ENCODE data around the gene CCSER1. TPM values are rescaled to one million over a fixed set of nuclear protein-coding genes. Genes with fewer than 3 reads are reported as not detected.
A peak's percentile ranks its signal among the peaks of the same experiment; 100 is the strongest.

The CCSER1 gene
- total and polyA plus RNA-seq, 4 donors, result 0.61 to 23.0 (median 3.8) TPM

- Histone ChIP-seq H3K36me3 (ENCODE audit: control insufficient read depth in 4 of 4, insufficient read depth in 4 of 4, low read length in 4 of 4) (no peaks in the 10 kb centered on the region), H3K9me3 (ENCODE audit: control insufficient read depth in 4 of 4, insufficient read depth in 3 of 4, low read length in 3 of 4) (no peaks in the 10 kb centered on the region), H3K27ac (ENCODE audit: low read depth in 1 of 2, low read length in 1 of 2) (no peak overlapping the region), H3K4me3 (no peak overlapping the region), H3K27me3 (ENCODE audit: control insufficient read depth in 3 of 3, insufficient read depth in 3 of 3, low read length in 2 of 3) (no peaks in the 10 kb centered on the region), H3K9ac (ENCODE audit: insufficient read depth in 1 of 2, low read length in 2 of 2) (no peak overlapping the region), H3K4me1 (ENCODE audit: control insufficient read depth in 5 of 5, insufficient read depth in 5 of 5, low read length in 5 of 5) (no peaks in the 10 kb centered on the region)
- WGBS, 2 donors, result 24 to 28% methylated on average over 3 of the region's 3 CpGs
- peak in 2 of 3 donors; percentile 67 to 84 for DNase-seq
- TF ChIP-seq CTCF (IDR thresholded peaks at IDR 0.05; ENCODE audit: control extremely low read depth, extremely low read depth), result no peak
- ATAC-seq (ENCODE audit: insufficient read depth, low FRiP score), result peak; percentile 77
Measured at GRCh38 chr4:90357117-90357710, 230.0 kb downstream of the CCSER1 start.

- no peak for ATAC-seq (ENCODE audit: insufficient read depth, low FRiP score)
- no peaks in the 10 kb centered on the region for H3K4me1 ChIP-seq (ENCODE audit: control insufficient read depth in 5 of 5, insufficient read depth in 5 of 5, low read length in 5 of 5)
- H3K9ac ChIP-seq (ENCODE audit: insufficient read depth in 1 of 2, low read length in 2 of 2), result no peak overlapping the region
- no peak for DNase-seq
- no peak overlapping the region for H3K27ac ChIP-seq (ENCODE audit: low read depth in 1 of 2, low read length in 1 of 2)
- no peaks in the 10 kb centered on the region for H3K36me3 ChIP-seq (ENCODE audit: control insufficient read depth in 4 of 4, insufficient read depth in 4 of 4, low read length in 4 of 4)
- no peak overlapping the region for H3K4me3 ChIP-seq
- no peak for TF ChIP-seq CTCF (IDR thresholded peaks at IDR 0.05; ENCODE audit: control extremely low read depth, extremely low read depth)
- 100% methylated on average over 2 of the region's 2 CpGs for WGBS, 2 donors
- H3K27me3 ChIP-seq (ENCODE audit: control insufficient read depth in 3 of 3, insufficient read depth in 3 of 3, low read length in 2 of 3), result no peaks in the 10 kb centered on the region
- H3K9me3 ChIP-seq (ENCODE audit: control insufficient read depth in 4 of 4, insufficient read depth in 3 of 4, low read length in 3 of 4), result no peaks in the 10 kb centered on the region
Measured at GRCh38 chr4:90375081-90375480, 247.9 kb downstream of the CCSER1 start.

DNA sequence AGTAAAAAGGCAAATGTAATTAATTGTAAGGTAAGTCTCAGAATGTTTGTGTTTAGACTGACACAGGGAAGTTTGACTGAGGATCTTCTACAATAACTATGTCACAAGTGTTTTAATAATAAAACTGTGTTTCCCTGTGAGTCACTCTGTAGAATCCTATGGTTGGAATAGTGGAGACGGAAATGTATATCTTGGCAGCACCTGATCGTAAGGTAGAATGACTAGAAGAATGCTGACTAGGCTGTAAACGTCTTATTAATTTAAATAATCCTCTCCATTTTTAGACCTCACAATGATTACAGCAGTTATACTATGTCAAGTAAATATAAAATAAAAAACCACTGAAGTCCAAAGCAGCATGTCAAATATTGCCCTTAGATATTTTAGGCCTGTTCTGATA, 266.0 kb downstream of the CCSER1 start:
- Histone ChIP-seq H3K36me3 (ENCODE audit: control insufficient read depth in 4 of 4, insufficient read depth in 4 of 4, low read length in 4 of 4) (no peaks in the 10 kb centered on the region), H3K27me3 (ENCODE audit: control insufficient read depth in 3 of 3, insufficient read depth in 3 of 3, low read length in 2 of 3) (no peaks in the 10 kb centered on the region)
- WGBS, 2 donors, result 93% methylated on average over 3 of the region's 3 CpGs

More for the DNA sequence above, 266.0 kb downstream of the CCSER1 start:
- Histone ChIP-seq H3K9me3 (ENCODE audit: control insufficient read depth in 4 of 4, insufficient read depth in 3 of 4, low read length in 3 of 4) (no peaks in the 10 kb centered on the region), H3K9ac (ENCODE audit: insufficient read depth in 1 of 2, low read length in 2 of 2) (no peak overlapping the region), H3K4me1 (ENCODE audit: control insufficient read depth in 5 of 5, insufficient read depth in 5 of 5, low read length in 5 of 5) (no peaks in the 10 kb centered on the region), H3K27ac (ENCODE audit: low read depth in 1 of 2, low read length in 1 of 2) (no peak overlapping the region), H3K4me3 (no peak overlapping the region)
- TF ChIP-seq CTCF (IDR thresholded peaks at IDR 0.05; ENCODE audit: control extremely low read depth, extremely low read depth), result no peak
- no peak for DNase-seq
- ATAC-seq (ENCODE audit: insufficient read depth, low FRiP score), result no peak
